Measurements from ENCODE around the gene LBX2. TPM values are rescaled to one million over a fixed set of nuclear protein-coding genes. Genes with fewer than 3 reads are reported as not detected.
"Not testable (repeated sequence)": the region's sequence is repeated elsewhere in the genome, so short reads cannot be mapped to it uniquely, and the experiment has no call there.

Gene LBX2
- total RNA-seq, 2 experiments from 2014 or later, result 0.36 to 0.43 TPM

GRCh38 chr2:74472086-74472944, 27.1 kb downstream of the LBX2 start, which contains the start of gene MRPL53:
Gene MRPL53 (minus strand): TSS chr2:74472680. CDS start chr2:74472660, 20 bp downstream.
- H3K27me3 Mint-ChIP-seq, result no peaks in the 10 kb centered on the region
- H3K4me1 Mint-ChIP-seq (ENCODE audit: low read depth), result peaks cover 16% of the 10 kb centered on the region
- peak within 1 kb of the TSS; percentile 93 for H3K27ac Mint-ChIP-seq
- H3K36me3 Mint-ChIP-seq (ENCODE audit: low read depth), result peaks cover 25% of the 10 kb centered on the region
- H3K9me3 Mint-ChIP-seq, result no peaks in the 10 kb centered on the region
- H3K4me3 Mint-ChIP-seq, result peak within 1 kb of the TSS; percentile 95
- intact Hi-C loops (cut with micrococcal nuclease), result no loop called here
- ChIA-PET POLR2A (interaction anchor here (0.7 to 3.2 kb wide), 17 partner anchors 8 to 735 kb away, joined by 3 to 43 read pairs (median 4); partner anchors contain the start of genes C2orf81, CCDC142, INO80B and TPRKB), CTCF (interaction anchor here (1.0 to 3.8 kb wide), 9 partner anchors 10 to 116 kb away, joined by 3 to 35 read pairs (median 5); partner anchors contain the start of genes CCDC142, TTC31 and WBP1)
- ATAC-seq (peak; percentile 92), DNase-seq (peak; percentile 96)
- TF ChIP-seq, protein P1, sequence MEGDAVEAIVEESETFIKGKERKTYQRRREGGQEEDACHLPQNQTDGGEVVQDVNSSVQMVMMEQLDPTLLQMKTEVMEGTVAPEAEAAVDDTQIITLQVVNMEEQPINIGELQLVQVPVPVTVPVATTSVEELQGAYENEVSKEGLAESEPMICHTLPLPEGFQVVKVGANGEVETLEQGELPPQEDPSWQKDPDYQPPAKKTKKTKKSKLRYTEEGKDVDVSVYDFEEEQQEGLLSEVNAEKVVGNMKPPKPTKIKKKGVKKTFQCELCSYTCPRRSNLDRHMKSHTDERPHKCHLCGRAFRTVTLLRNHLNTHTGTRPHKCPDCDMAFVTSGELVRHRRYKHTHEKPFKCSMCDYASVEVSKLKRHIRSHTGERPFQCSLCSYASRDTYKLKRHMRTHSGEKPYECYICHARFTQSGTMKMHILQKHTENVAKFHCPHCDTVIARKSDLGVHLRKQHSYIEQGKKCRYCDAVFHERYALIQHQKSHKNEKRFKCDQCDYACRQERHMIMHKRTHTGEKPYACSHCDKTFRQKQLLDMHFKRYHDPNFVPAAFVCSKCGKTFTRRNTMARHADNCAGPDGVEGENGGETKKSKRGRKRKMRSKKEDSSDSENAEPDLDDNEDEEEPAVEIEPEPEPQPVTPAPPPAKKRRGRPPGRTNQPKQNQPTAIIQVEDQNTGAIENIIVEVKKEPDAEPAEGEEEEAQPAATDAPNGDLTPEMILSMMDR (IDR thresholded peaks at IDR 0.05), result no peak

GRCh38 chr2:74471332-74472065, 27.9 kb downstream of the LBX2 start:
- intact Hi-C loops (cut with micrococcal nuclease), result no loop called here
- DNase-seq (no peak), ATAC-seq (no peak)
- Mint-ChIP-seq H3K36me3 (ENCODE audit: low read depth) (peaks cover 22% of the 10 kb centered on the region), H3K4me1 (ENCODE audit: low read depth) (peaks cover 16% of the 10 kb centered on the region), H3K9me3 (no peaks in the 10 kb centered on the region), H3K27ac (peak overlapping the region; percentile 93), H3K4me3 (peak overlapping the region; percentile 95), H3K27me3 (no peaks in the 10 kb centered on the region)
- TF ChIP-seq, protein P1 (IDR thresholded peaks at IDR 0.05), result no peak
- ChIA-PET POLR2A (interaction anchor here (0.8 to 3.2 kb wide), 9 partner anchors 10 to 734 kb away, joined by 3 to 43 read pairs (median 4); partner anchors contain the start of genes CCDC142, TPRKB, TTC31 and WBP1), CTCF (interaction anchor here (1.3 to 2.7 kb wide), 4 partner anchors 10 to 15 kb away, joined by 5 to 35 read pairs (median 9); partner anchors contain the start of genes CCDC142, TTC31 and WBP1)

GRCh38 chr2:74470742-74471141, 28.7 kb downstream of the LBX2 start:
- DNase-seq; H3K9me3 Mint-ChIP-seq; intact Hi-C loops (cut with micrococcal nuclease); ATAC-seq; H3K27me3 Mint-ChIP-seq: not testable (repeated sequence)
- H3K27ac Mint-ChIP-seq, result peak overlapping the region; percentile 76
- ChIA-PET CTCF (interaction anchor here (1.3 to 2.7 kb wide), 3 partner anchors 9 to 14 kb away, joined by 5 to 35 read pairs (median 8); partner anchors contain the start of genes CCDC142 and TTC31), POLR2A (interaction anchor here (1.0 to 3.2 kb wide), 3 partner anchors 11 to 14 kb away, joined by 3 to 25 read pairs (median 4); partner anchors contain the start of gene WBP1)
- H3K36me3 Mint-ChIP-seq (ENCODE audit: low read depth), result peaks cover 22% of the 10 kb centered on the region
- peak overlapping the region; percentile 58 for H3K4me3 Mint-ChIP-seq
- peaks cover 19% of the 10 kb centered on the region for H3K4me1 Mint-ChIP-seq (ENCODE audit: low read depth)

- peaks cover 11% of the 10 kb centered on the region for H3K36me3 Mint-ChIP-seq (ENCODE audit: low read depth)
- intact Hi-C loops (cut with micrococcal nuclease), result no loop called here
- H3K27me3 Mint-ChIP-seq, result no peaks in the 10 kb centered on the region
- peak; percentile 6 for ATAC-seq
- POLR2A ChIA-PET, result interaction anchor here (0.5 to 2.2 kb wide), 7 partner anchors 8 to 46 kb away, joined by 3 to 13 read pairs (median 6); partner anchors contain the start of genes CCDC142, INO80B, MRPL53 and TTC31
- CTCF ChIA-PET, result interaction anchor here (1.0 to 2.4 kb wide), 3 partner anchors 9 to 18 kb away, joined by 4 to 9 read pairs (median 6); partner anchors contain the start of genes CCDC142, INO80B and TTC31
- peak overlapping the region; percentile 99 for H3K4me3 Mint-ChIP-seq
- peaks cover 23% of the 10 kb centered on the region for H3K4me1 Mint-ChIP-seq (ENCODE audit: low read depth)
- H3K27ac Mint-ChIP-seq, result peak overlapping the region; percentile 83
- DNase-seq, result no peak
- no peaks in the 10 kb centered on the region for H3K9me3 Mint-ChIP-seq
- TF ChIP-seq, protein P1 (IDR thresholded peaks at IDR 0.05), result no peak
Observed at GRCh38 chr2:74464406-74464805, 35.0 kb downstream of the LBX2 start.

DNA sequence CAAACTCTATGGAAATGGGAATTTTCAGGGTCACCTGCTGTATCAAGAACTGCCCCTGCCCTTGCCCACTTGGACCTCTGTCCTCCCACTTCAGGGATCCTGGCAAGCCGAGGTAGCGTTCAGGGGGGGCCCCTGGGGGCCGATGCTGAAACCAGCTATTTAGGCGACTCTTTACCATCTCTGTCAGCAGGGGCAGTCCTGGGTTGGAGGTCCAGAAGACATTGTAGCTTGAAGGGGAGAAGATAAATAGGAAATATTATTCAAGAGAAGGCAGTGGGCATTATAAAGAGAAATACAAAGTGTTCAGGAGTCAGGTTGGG, 36.7 kb downstream of the LBX2 start:
- TF ChIP-seq, protein P1 (IDR thresholded peaks at IDR 0.05), result no peak
- ATAC-seq, result no peak
- Mint-ChIP-seq H3K27me3 (no peaks in the 10 kb centered on the region), H3K27ac (no peak overlapping the region), H3K9me3 (no peaks in the 10 kb centered on the region), H3K4me1 (ENCODE audit: low read depth) (peaks cover 25% of the 10 kb centered on the region), H3K4me3 (peak overlapping the region; percentile 63), H3K36me3 (ENCODE audit: low read depth) (peaks cover 11% of the 10 kb centered on the region)
- intact Hi-C loops (cut with micrococcal nuclease), result loop anchor here (2.0 kb wide), 1 partner anchor 14 kb away; no protein-coding TSS in a partner anchor
- no peak for DNase-seq
- ChIA-PET CTCF (interaction anchor here (1.3 to 2.5 kb wide), 2 partner anchors 9 to 13 kb away, joined by 3 to 8 read pairs; partner anchors contain the start of gene MRPL53), POLR2A (interaction anchor here (1.1 kb wide), 1 partner anchor 10 kb away, joined by 3 read pairs; the partner anchor contains the start of gene MRPL53)
